CD14-positive monocyte (primary cell): Measurements from ENCODE around the gene NT5E. TPM values are rescaled to one million over a fixed set of nuclear protein-coding genes. Genes with fewer than 3 reads are reported as not detected.

Source experiments
- DNase-seq, 3 donors: peaks; one replicate each; pipeline ENCODE4 v3.0.0-alpha.2; 2011 to 2022
- H2AFZ ChIP-seq: 2 replicates; pipeline ENCODE4 v1.6.0; 2012; ENCODE audit warnings: mild to moderate bottlenecking, low read depth, low read length, inconsistent platforms; ENCODE audit not compliant: insufficient read depth, poor library complexity, severe bottlenecking
- H3K27ac ChIP-seq, 2 donors: 1 replicate in 1 of 2; 2 replicates in 1 of 2; pipeline ENCODE4 v1.5.1; 2012 to 2013; ENCODE audit warnings: low read length in 2 of 2, control low read depth in 1 of 2, inconsistent platforms in 1 of 2, low read depth in 1 of 2, mild to moderate bottlenecking in 1 of 2
- H3K27me3 ChIP-seq, 2 donors: one replicate each; pipeline versions ENCODE4 v1.6.0 to v1.6.1; 2011 to 2013; ENCODE audit warnings: low read length in 2 of 2; ENCODE audit not compliant: control insufficient read depth in 2 of 2, insufficient read depth in 2 of 2
- H3K36me3 ChIP-seq, 2 donors: replicated peaks in 1 of 2; 1 replicate in 1 of 2; 2 replicates in 1 of 2; pipeline versions ENCODE4 v1.5.1 to v1.6.1; 2012 to 2013; ENCODE audit warnings: low read length in 2 of 2, control low read depth in 1 of 2, inconsistent platforms in 1 of 2, mild to moderate bottlenecking in 1 of 2; ENCODE audit not compliant: insufficient read depth in 2 of 2, control insufficient read depth in 1 of 2
- H3K4me1 ChIP-seq, 2 donors: 1 replicate in 1 of 2; 2 replicates in 1 of 2; pipeline versions ENCODE4 v1.5.1 to v1.6.1; 2012 to 2013; ENCODE audit warnings: low read length in 2 of 2, control low read depth in 1 of 2, inconsistent platforms in 1 of 2, mild to moderate bottlenecking in 1 of 2, moderate library complexity in 1 of 2; ENCODE audit not compliant: insufficient read depth in 2 of 2, control insufficient read depth in 1 of 2
- H3K4me2 ChIP-seq: replicated peaks from 2 replicates; pipeline ENCODE3; 2012; ENCODE audit warnings: low read length, moderate library complexity, mild to moderate bottlenecking; ENCODE audit not compliant: poor library complexity, severe bottlenecking; ENCODE audit errors: extremely low read depth
- H3K4me3 ChIP-seq, 3 experiments: fragments of 200-600 bp in 1 of 3; sonication (generic) in 1 of 3; replicated peaks in 1 of 3; 1 replicate in 2 of 3; 2 replicates in 1 of 3; pipeline ENCODE4 v1.5.1; 2011 to 2013; ENCODE audit warnings: low read length in 3 of 3, mild to moderate bottlenecking in 3 of 3, control low read depth in 2 of 3, low read depth in 2 of 3, inconsistent platforms in 1 of 3, moderate library complexity in 1 of 3
- H3K79me2 ChIP-seq: 2 replicates; pipeline ENCODE4 v1.6.0; 2012; ENCODE audit warnings: mild to moderate bottlenecking, control low read depth, inconsistent platforms, low read length, moderate library complexity; ENCODE audit not compliant: insufficient read depth
- H3K9ac ChIP-seq: 2 replicates; pipeline ENCODE4 v1.6.0; 2017; ENCODE audit warnings: low read length, mild to moderate bottlenecking; ENCODE audit not compliant: insufficient read depth, poor library complexity, severe bottlenecking
- H3K9me3 ChIP-seq, 2 donors: replicated peaks in 1 of 2; 1 replicate in 1 of 2; 2 replicates in 1 of 2; pipeline versions ENCODE4 v1.5.1 to v1.6.1; 2012 to 2013; ENCODE audit warnings: low read length in 2 of 2, control low read depth in 1 of 2; ENCODE audit not compliant: control insufficient read depth in 1 of 2, insufficient read depth in 1 of 2
- H4K20me1 ChIP-seq: 2 replicates; pipeline ENCODE4 v1.6.0; 2012; ENCODE audit warnings: mild to moderate bottlenecking, low read length, control low read depth, moderate library complexity; ENCODE audit not compliant: insufficient read depth
- H3K27ac Mint-ChIP-seq, 7 donors: one replicate each; pipeline ENCODE4 v1.8.0; 2020; ENCODE audit warnings: mild to moderate bottlenecking in 7 of 7, mixed read lengths in 7 of 7, moderate library complexity in 6 of 7, inconsistent platforms in 2 of 7
- H3K27me3 Mint-ChIP-seq, 3 donors: one replicate each; pipeline ENCODE4 v1.8.0; 2021 to 2022; ENCODE audit warnings: low read depth in 3 of 3, mild to moderate bottlenecking in 3 of 3, mixed read lengths in 3 of 3, moderate library complexity in 3 of 3, inconsistent platforms in 1 of 3
- H3K36me3 Mint-ChIP-seq, 2 donors: one replicate each; pipeline ENCODE4 v1.8.0; 2020; ENCODE audit warnings: mixed read lengths in 2 of 2, inconsistent platforms in 1 of 2, mild to moderate bottlenecking in 1 of 2
- H3K4me1 Mint-ChIP-seq: one replicate; pipeline ENCODE4 v1.8.0; 2020; ENCODE audit warnings: mild to moderate bottlenecking, mixed read lengths
- H3K4me3 Mint-ChIP-seq, 2 donors: one replicate each; pipeline ENCODE4 v1.8.0; 2020; ENCODE audit warnings: mild to moderate bottlenecking in 2 of 2, mixed read lengths in 2 of 2, moderate library complexity in 1 of 2
- H3K9me3 Mint-ChIP-seq, 7 donors: one replicate each; pipeline ENCODE4 v1.8.0; 2020 to 2022; ENCODE audit warnings: mixed read lengths in 7 of 7, mild to moderate bottlenecking in 6 of 7, moderate library complexity in 6 of 7, inconsistent platforms in 2 of 7
- CTCF ChIP-seq: fragments of 200-600 bp; IDR thresholded peaks from one replicate; pipeline ENCODE4 v1.8.0; 2022; ENCODE audit warnings: antibody characterized with exemption, mild to moderate bottlenecking
- WGBS: methylation state at CpG from one replicate; pipeline ENCODE4 v1.1.5; 2013; ENCODE audit warnings: missing lambda C conversion rate; ENCODE audit not compliant: insufficient coverage; 5-methylcytosine and 5-hydroxymethylcytosine counted together
- intact Hi-C, 2 donors: fragments of 100-400 bp; cut with micrococcal nuclease; formaldehyde crosslinking; loops; one replicate each; pipeline versions ENCODE4 v1.15.0 to v1.15.1; 2023
- polyA plus RNA-seq, 3 donors: library from polyadenylated mRNA; depleted of rRNA in 1 of 3; unstranded in 2 of 3; stranded (reverse) in 1 of 3; fragments of 300-500 nt in 2 of 3; fragments of >200 nt in 1 of 3; fragmentation: Illumina TruSeq in 2 of 3; gene quantifications; 1 replicate in 2 of 3; 2 replicates in 1 of 3; pipeline ENCODE4 v1.2.3, GENCODE V29; 2012 to 2021

Gene NT5E
- polyA plus RNA-seq, 3 donors: 0.14 to 0.18 TPM; not detected in 1

GRCh38 chr6:85472744-85473143 lies 22.9 kb downstream of the NT5E start:
- no peaks in the 10 kb centered on the region for H3K27me3 ChIP-seq
- Mint-ChIP-seq H3K4me3 (no peak overlapping the region), H3K4me1 (no peaks in the 10 kb centered on the region), H3K9me3 (peaks cover 0 to 9% (median 2%) of the 10 kb centered on the region in 7 donors), H3K27me3 (peaks cover 9 to 14% (median 12%) of the 10 kb centered on the region in 3 donors), H3K36me3 (no peaks in the 10 kb centered on the region), H3K27ac (no peak overlapping the region)
- WGBS: no CpG with 5 or more reads among the region's 1 CpG
- DNase-seq: no peak
- TF ChIP-seq CTCF: no peak
- H4K20me1 ChIP-seq: no peaks in the 10 kb centered on the region
- H3K36me3 ChIP-seq: no peaks in the 10 kb centered on the region
- intact Hi-C loops: no loop called here
- no peaks in the 10 kb centered on the region for H3K79me2 ChIP-seq
- H3K4me1 ChIP-seq: no peaks in the 10 kb centered on the region
- no peak overlapping the region for H3K4me3 ChIP-seq
- no peak overlapping the region for H3K9ac ChIP-seq
- no peaks in the 10 kb centered on the region for H3K9me3 ChIP-seq
- H3K4me2 ChIP-seq: no peak overlapping the region
- no peak overlapping the region for H3K27ac ChIP-seq
- no peak overlapping the region for H2AFZ ChIP-seq

DNA sequence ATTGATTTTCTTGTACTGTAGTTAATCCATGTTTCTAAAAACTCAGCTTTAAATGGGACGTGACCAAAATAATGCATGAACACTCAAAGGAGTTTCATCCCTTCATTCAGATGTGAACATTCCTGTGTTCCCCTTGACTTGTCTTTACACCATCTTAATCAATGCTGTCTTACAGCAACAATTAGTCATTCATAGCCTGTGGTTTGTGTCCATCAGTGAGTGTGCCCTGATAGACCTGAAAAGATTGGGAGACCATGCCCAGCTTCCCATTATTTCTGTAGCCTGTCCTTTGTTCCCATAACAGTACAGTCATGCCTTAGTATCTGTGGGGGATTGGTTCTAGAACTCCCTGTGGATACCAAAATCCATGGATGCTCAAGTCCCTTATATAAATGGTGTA lies 23.9 kb downstream of the NT5E start:
- no peak overlapping the region for H3K9ac ChIP-seq
- no peaks in the 10 kb centered on the region for H3K79me2 ChIP-seq
- no peak overlapping the region for H3K4me2 ChIP-seq
- no peaks in the 10 kb centered on the region for H3K9me3 ChIP-seq
- Mint-ChIP-seq H3K27ac (no peak overlapping the region), H3K4me3 (no peak overlapping the region), H3K36me3 (no peaks in the 10 kb centered on the region), H3K27me3 (peaks cover 6% of the 10 kb centered on the region in 3 donors), H3K9me3 (peaks cover 0 to 9% (median 2%) of the 10 kb centered on the region in 7 donors), H3K4me1 (no peaks in the 10 kb centered on the region)
- H4K20me1 ChIP-seq: no peaks in the 10 kb centered on the region
- DNase-seq: no peak
- H3K27ac ChIP-seq: no peak overlapping the region
- no peak for TF ChIP-seq CTCF
- WGBS: no CpG with 5 or more reads among the region's 1 CpG
- no peaks in the 10 kb centered on the region for H3K27me3 ChIP-seq
- H2AFZ ChIP-seq: no peak overlapping the region
- H3K4me1 ChIP-seq: no peaks in the 10 kb centered on the region
- intact Hi-C loops: no loop called here
- no peaks in the 10 kb centered on the region for H3K36me3 ChIP-seq
- H3K4me3 ChIP-seq: no peak overlapping the region
